B cell (primary cell): ENCODE measurements around the gene BRD4. TPM values are rescaled to one million over a fixed set of nuclear protein-coding genes. Genes with fewer than 3 reads are reported as not detected.
"Not testable (repeated sequence)": the region's sequence is repeated elsewhere in the genome, so short reads cannot be mapped to it uniquely, and the experiment has no call there.

ENCODE experiments used
- ATAC-seq: fragments of 200-7000 bp; cut with Tn5 transposase; one replicate; pipeline ENCODE4 v1.10.0; 2021; ENCODE audit warnings: low read depth, mild to moderate bottlenecking, moderate number of reproducible peaks, moderate library complexity
- CTCF ChIA-PET: fragments of 350-600 bp; sonication (Branson Sonifier 250); formaldehyde crosslinking; loops from one replicate; lab custom pipeline; 2021; ENCODE audit warnings: antibody characterized with exemption, inconsistent platforms; lab: Charles Lee
- POLR2A ChIA-PET: fragments of 350-600 bp; sonication (Branson Sonifier 250); formaldehyde crosslinking; loops from one replicate; lab custom pipeline; 2021; ENCODE audit warnings: antibody characterized with exemption; lab: Charles Lee
- DNase-seq: peaks from one replicate; pipeline ENCODE4 v3.0.0; 2013
- H2AFZ ChIP-seq: 2 replicates; pipeline ENCODE4 v1.6.1; 2012; ENCODE audit warnings: mild to moderate bottlenecking, low read depth, low read length; ENCODE audit not compliant: insufficient read depth, poor library complexity, severe bottlenecking
- H3K27ac ChIP-seq, 2 donors: 1 replicate in 1 of 2; 2 replicates in 1 of 2; pipeline ENCODE4 v1.5.1; 2012 to 2013; ENCODE audit warnings: low read length in 2 of 2, mild to moderate bottlenecking in 2 of 2, moderate library complexity in 1 of 2
- H3K27me3 ChIP-seq, 4 experiments: fragments of 200-600 bp in 1 of 4; sonication (generic) in 1 of 4; replicated peaks in 1 of 4; 1 replicate in 2 of 4; 2 replicates in 2 of 4; pipeline versions ENCODE4 v1.6.1 to v1.7.0; 2013 to 2016; ENCODE audit warnings: low read length in 3 of 4, mild to moderate bottlenecking in 2 of 4, mixed read lengths in 1 of 4, moderate library complexity in 1 of 4; ENCODE audit not compliant: insufficient read depth in 4 of 4, control insufficient read depth in 3 of 4; ENCODE audit errors: control extremely low read depth in 1 of 4
- H3K36me3 ChIP-seq, 2 experiments: replicated peaks in 1 of 2; 1 replicate in 1 of 2; 2 replicates in 1 of 2; pipeline versions ENCODE4 v1.6.1 to v1.7.1; 2013; ENCODE audit warnings: low read length in 1 of 2; ENCODE audit not compliant: insufficient read depth in 2 of 2, control insufficient read depth in 1 of 2; ENCODE audit errors: control extremely low read depth in 1 of 2, extremely low read depth in 1 of 2
- H3K4me1 ChIP-seq, 2 donors: fragments of 200-600 bp in 1 of 2; sonication (generic) in 1 of 2; 1 replicate in 1 of 2; 2 replicates in 1 of 2; pipeline versions ENCODE4 v1.5.1 to v1.6.1; 2013 to 2017; ENCODE audit warnings: low read length in 2 of 2; ENCODE audit not compliant: control insufficient read depth in 2 of 2, insufficient read depth in 2 of 2
- H3K4me2 ChIP-seq: replicated peaks from 2 replicates; pipeline ENCODE3; 2012; ENCODE audit warnings: mild to moderate bottlenecking, low read depth, low read length; ENCODE audit not compliant: poor library complexity, severe bottlenecking
- H3K4me3 ChIP-seq, 5 experiments: fragments of 200-600 bp in 1 of 5; sonication (generic) in 1 of 5; 1 replicate in 3 of 5; 2 replicates in 2 of 5; pipeline versions ENCODE4 v1.5.1 to v1.7.0; 2011 to 2016; ENCODE audit warnings: low read length in 4 of 5, mild to moderate bottlenecking in 4 of 5, low read depth in 2 of 5, control low read depth in 1 of 5, moderate library complexity in 1 of 5; ENCODE audit not compliant: insufficient read depth in 1 of 5; ENCODE audit errors: control extremely low read depth in 1 of 5, extremely low read depth in 1 of 5
- H3K79me2 ChIP-seq: fragments of 200-600 bp; sonication (generic); one replicate; pipeline ENCODE4 v1.6.0; 2016; ENCODE audit warnings: low read length; ENCODE audit not compliant: control insufficient read depth, insufficient read depth
- H3K9ac ChIP-seq: fragments of 200-600 bp; sonication (generic); 2 replicates; pipeline ENCODE4 v1.6.1; 2017; ENCODE audit warnings: mild to moderate bottlenecking, low read length, moderate library complexity
- H3K9me3 ChIP-seq, 3 donors: one replicate each; pipeline versions ENCODE4 v1.6.1 to v1.7.1; 2013; ENCODE audit warnings: low read length in 2 of 3; ENCODE audit not compliant: control insufficient read depth in 2 of 3, insufficient read depth in 1 of 3; ENCODE audit errors: control extremely low read depth in 1 of 3
- H4K20me1 ChIP-seq: 2 replicates; pipeline ENCODE4 v1.6.0; 2012; ENCODE audit warnings: mild to moderate bottlenecking, low read length; ENCODE audit not compliant: insufficient read depth, control insufficient read depth, poor library complexity, severe bottlenecking
- H3K27ac Mint-ChIP-seq: one replicate; pipeline ENCODE4 v1.8.0; 2021; ENCODE audit warnings: mixed read lengths
- H3K27me3 Mint-ChIP-seq: one replicate; pipeline ENCODE4 v1.8.0; 2021; ENCODE audit warnings: mixed read lengths
- H3K4me1 Mint-ChIP-seq: one replicate; pipeline ENCODE4 v1.8.0; 2021; ENCODE audit warnings: mixed read lengths
- H3K4me3 Mint-ChIP-seq: one replicate; pipeline ENCODE4 v1.8.0; 2021; ENCODE audit warnings: mixed read lengths
- H3K9me3 Mint-ChIP-seq: one replicate; pipeline ENCODE4 v1.8.0; 2022; ENCODE audit warnings: mixed read lengths; ENCODE audit not compliant: insufficient read depth
- WGBS: methylation state at CpG from one replicate; pipeline ENCODE4 v1.1.5; 2013; ENCODE audit warnings: missing lambda C conversion rate; ENCODE audit not compliant: insufficient coverage; 5-methylcytosine and 5-hydroxymethylcytosine counted together
- intact Hi-C: fragments of 100-400 bp; cut with micrococcal nuclease; formaldehyde crosslinking; loops from one replicate; pipeline ENCODE4 v1.10.0; 2022
- polyA plus RNA-seq: library from polyadenylated mRNA; depleted of rRNA; stranded (reverse); fragments of >200 nt; gene quantifications from 2 replicates; pipeline ENCODE4 v1.2.3, GENCODE V29; 2012
- total RNA-seq, 2 donors: library from RNA; stranded (reverse); fragments of 120-200 nt in 1 of 2; gene quantifications; 1 replicate in 1 of 2; 2 replicates in 1 of 2; pipeline versions ENCODE4 v1.2.3 to v1.2.4, GENCODE V29; 2013 to 2022

The BRD4 gene
- total and polyA plus RNA-seq, 2 donors (not counting 1 experiment from before 2014, with no cell fraction given): 30.7 to 209 TPM

- H3K9me3 ChIP-seq, H3K27ac Mint-ChIP-seq, H3K27ac ChIP-seq, H3K4me3 Mint-ChIP-seq, H3K4me3 ChIP-seq, H3K4me1 ChIP-seq, H3K4me2 ChIP-seq, ATAC-seq, CTCF ChIA-PET, H3K9me3 Mint-ChIP-seq, H3K9ac ChIP-seq, POLR2A ChIA-PET, DNase-seq, H3K27me3 ChIP-seq, H3K27me3 Mint-ChIP-seq, intact Hi-C loops, H2AFZ ChIP-seq, H3K4me1 Mint-ChIP-seq: not testable (repeated sequence)
- 95% methylated on average over 4 of the region's 30 CpGs for WGBS
- peaks cover 25% of the 10 kb centered on the region for H3K79me2 ChIP-seq
- peaks cover 24% of the 10 kb centered on the region for H4K20me1 ChIP-seq
- peaks cover 8 to 69% of the 10 kb centered on the region in 2 experiments for H3K36me3 ChIP-seq
Measured at GRCh38 chr19:15363048-15363447, 30.7 kb upstream of the BRD4 start.

DNA sequence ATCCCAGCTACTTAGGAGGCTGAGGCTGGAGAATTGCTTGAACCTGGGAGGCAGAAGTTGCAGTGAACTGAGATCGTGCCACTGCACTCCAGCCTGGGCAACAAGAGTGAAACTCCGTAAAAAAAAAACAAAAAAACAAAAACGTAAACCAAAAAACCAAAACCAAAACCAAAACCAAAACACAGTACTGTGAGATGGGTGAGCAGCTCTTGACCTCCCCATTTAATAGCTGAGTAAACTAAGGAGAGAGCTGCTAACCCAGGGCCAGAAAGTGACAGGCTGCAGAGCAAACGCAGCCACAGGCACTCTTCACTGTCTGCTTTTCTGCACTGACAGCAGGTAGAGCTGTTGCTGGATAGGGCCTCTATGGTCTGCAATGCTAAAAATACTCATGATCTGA, 27.7 kb upstream of the BRD4 start:
- DNase-seq, H3K27ac ChIP-seq, H3K4me1 Mint-ChIP-seq, H3K9me3 ChIP-seq, POLR2A ChIA-PET, H3K4me2 ChIP-seq, H3K9me3 Mint-ChIP-seq, intact Hi-C loops, H3K27me3 ChIP-seq, H3K4me3 ChIP-seq, H3K4me1 ChIP-seq, H3K9ac ChIP-seq, H3K27ac Mint-ChIP-seq, H3K27me3 Mint-ChIP-seq, H2AFZ ChIP-seq, H3K4me3 Mint-ChIP-seq: not testable (repeated sequence)
- peaks cover 12% of the 10 kb centered on the region for H4K20me1 ChIP-seq
- 60% methylated on average over 1 of the region's 4 CpGs for WGBS
- peaks cover 10 to 63% of the 10 kb centered on the region in 2 experiments for H3K36me3 ChIP-seq
- peak; percentile 28 for ATAC-seq
- CTCF ChIA-PET: interaction anchor here (1.2 to 1.6 kb wide), 2 partner anchors 11 to 81 kb away, joined by 3 read pairs; no protein-coding TSS in a partner anchor
- peaks cover 12% of the 10 kb centered on the region for H3K79me2 ChIP-seq
